B cell (primary cell): ENCODE results near the gene BRSK2. TPM values are rescaled to one million over a fixed set of nuclear protein-coding genes. Genes with fewer than 3 reads are reported as not detected.
"Not testable (repeated sequence)": the region's sequence is repeated elsewhere in the genome, so short reads cannot be mapped to it uniquely, and the experiment has no call there.

ENCODE experiments used
- ATAC-seq: fragments of 200-7000 bp; cut with Tn5 transposase; one replicate; pipeline ENCODE4 v1.10.0; 2021; ENCODE audit warnings: low read depth, mild to moderate bottlenecking, moderate number of reproducible peaks, moderate library complexity
- CTCF ChIA-PET: fragments of 350-600 bp; sonication (Branson Sonifier 250); formaldehyde crosslinking; loops from one replicate; lab custom pipeline; 2021; ENCODE audit warnings: antibody characterized with exemption, inconsistent platforms; lab: Charles Lee
- POLR2A ChIA-PET: fragments of 350-600 bp; sonication (Branson Sonifier 250); formaldehyde crosslinking; loops from one replicate; lab custom pipeline; 2021; ENCODE audit warnings: antibody characterized with exemption; lab: Charles Lee
- DNase-seq: peaks from one replicate; pipeline ENCODE4 v3.0.0; 2013
- H2AFZ ChIP-seq: 2 replicates; pipeline ENCODE4 v1.6.1; 2012; ENCODE audit warnings: mild to moderate bottlenecking, low read depth, low read length; ENCODE audit not compliant: insufficient read depth, poor library complexity, severe bottlenecking
- H3K27ac ChIP-seq, 2 donors: 1 replicate in 1 of 2; 2 replicates in 1 of 2; pipeline ENCODE4 v1.5.1; 2012 to 2013; ENCODE audit warnings: low read length in 2 of 2, mild to moderate bottlenecking in 2 of 2, moderate library complexity in 1 of 2
- H3K27me3 ChIP-seq, 4 experiments: fragments of 200-600 bp in 1 of 4; sonication (generic) in 1 of 4; replicated peaks in 1 of 4; 1 replicate in 2 of 4; 2 replicates in 2 of 4; pipeline versions ENCODE4 v1.6.1 to v1.7.0; 2013 to 2016; ENCODE audit warnings: low read length in 3 of 4, mild to moderate bottlenecking in 2 of 4, mixed read lengths in 1 of 4, moderate library complexity in 1 of 4; ENCODE audit not compliant: insufficient read depth in 4 of 4, control insufficient read depth in 3 of 4; ENCODE audit errors: control extremely low read depth in 1 of 4
- H3K36me3 ChIP-seq, 2 experiments: replicated peaks in 1 of 2; 1 replicate in 1 of 2; 2 replicates in 1 of 2; pipeline versions ENCODE4 v1.6.1 to v1.7.1; 2013; ENCODE audit warnings: low read length in 1 of 2; ENCODE audit not compliant: insufficient read depth in 2 of 2, control insufficient read depth in 1 of 2; ENCODE audit errors: control extremely low read depth in 1 of 2, extremely low read depth in 1 of 2
- H3K4me1 ChIP-seq, 2 donors: fragments of 200-600 bp in 1 of 2; sonication (generic) in 1 of 2; 1 replicate in 1 of 2; 2 replicates in 1 of 2; pipeline versions ENCODE4 v1.5.1 to v1.6.1; 2013 to 2017; ENCODE audit warnings: low read length in 2 of 2; ENCODE audit not compliant: control insufficient read depth in 2 of 2, insufficient read depth in 2 of 2
- H3K4me2 ChIP-seq: replicated peaks from 2 replicates; pipeline ENCODE3; 2012; ENCODE audit warnings: mild to moderate bottlenecking, low read depth, low read length; ENCODE audit not compliant: poor library complexity, severe bottlenecking
- H3K4me3 ChIP-seq, 5 experiments: fragments of 200-600 bp in 1 of 5; sonication (generic) in 1 of 5; 1 replicate in 3 of 5; 2 replicates in 2 of 5; pipeline versions ENCODE4 v1.5.1 to v1.7.0; 2011 to 2016; ENCODE audit warnings: low read length in 4 of 5, mild to moderate bottlenecking in 4 of 5, low read depth in 2 of 5, control low read depth in 1 of 5, moderate library complexity in 1 of 5; ENCODE audit not compliant: insufficient read depth in 1 of 5; ENCODE audit errors: control extremely low read depth in 1 of 5, extremely low read depth in 1 of 5
- H3K79me2 ChIP-seq: fragments of 200-600 bp; sonication (generic); one replicate; pipeline ENCODE4 v1.6.0; 2016; ENCODE audit warnings: low read length; ENCODE audit not compliant: control insufficient read depth, insufficient read depth
- H3K9ac ChIP-seq: fragments of 200-600 bp; sonication (generic); 2 replicates; pipeline ENCODE4 v1.6.1; 2017; ENCODE audit warnings: mild to moderate bottlenecking, low read length, moderate library complexity
- H3K9me3 ChIP-seq, 3 donors: one replicate each; pipeline versions ENCODE4 v1.6.1 to v1.7.1; 2013; ENCODE audit warnings: low read length in 2 of 3; ENCODE audit not compliant: control insufficient read depth in 2 of 3, insufficient read depth in 1 of 3; ENCODE audit errors: control extremely low read depth in 1 of 3
- H4K20me1 ChIP-seq: 2 replicates; pipeline ENCODE4 v1.6.0; 2012; ENCODE audit warnings: mild to moderate bottlenecking, low read length; ENCODE audit not compliant: insufficient read depth, control insufficient read depth, poor library complexity, severe bottlenecking
- H3K27ac Mint-ChIP-seq: one replicate; pipeline ENCODE4 v1.8.0; 2021; ENCODE audit warnings: mixed read lengths
- H3K27me3 Mint-ChIP-seq: one replicate; pipeline ENCODE4 v1.8.0; 2021; ENCODE audit warnings: mixed read lengths
- H3K4me1 Mint-ChIP-seq: one replicate; pipeline ENCODE4 v1.8.0; 2021; ENCODE audit warnings: mixed read lengths
- H3K4me3 Mint-ChIP-seq: one replicate; pipeline ENCODE4 v1.8.0; 2021; ENCODE audit warnings: mixed read lengths
- H3K9me3 Mint-ChIP-seq: one replicate; pipeline ENCODE4 v1.8.0; 2022; ENCODE audit warnings: mixed read lengths; ENCODE audit not compliant: insufficient read depth
- EZH2 ChIP-seq: IDR thresholded peaks from 2 replicates; pipeline ENCODE4 v1.6.1; 2012; ENCODE audit warnings: borderline replicate concordance, low read depth, mild to moderate bottlenecking, moderate library complexity, low read length; ENCODE audit not compliant: insufficient read depth, poor library complexity, severe bottlenecking
- WGBS: methylation state at CpG from one replicate; pipeline ENCODE4 v1.1.5; 2013; ENCODE audit warnings: missing lambda C conversion rate; ENCODE audit not compliant: insufficient coverage; 5-methylcytosine and 5-hydroxymethylcytosine counted together
- intact Hi-C: fragments of 100-400 bp; cut with micrococcal nuclease; formaldehyde crosslinking; loops from one replicate; pipeline ENCODE4 v1.10.0; 2022
- polyA plus RNA-seq: library from polyadenylated mRNA; depleted of rRNA; stranded (reverse); fragments of >200 nt; gene quantifications from 2 replicates; pipeline ENCODE4 v1.2.3, GENCODE V29; 2012
- total RNA-seq, 2 donors: library from RNA; stranded (reverse); fragments of 120-200 nt in 1 of 2; gene quantifications; 1 replicate in 1 of 2; 2 replicates in 1 of 2; pipeline versions ENCODE4 v1.2.3 to v1.2.4, GENCODE V29; 2013 to 2022
- TF ChIP-seq, protein P1 (sequence below): fragments of 200-600 bp; IDR thresholded peaks from one replicate; pipeline ENCODE4 v1.8.0; 2022; ENCODE audit warnings: antibody characterized with exemption, mild to moderate bottlenecking

The BRSK2 gene
- total and polyA plus RNA-seq, 2 donors (not counting 1 experiment from before 2014, with no cell fraction given): 0.51 to 0.79 TPM

GRCh38 chr11:1508986-1509385 lies 119.3 kb downstream of the BRSK2 start:
- Mint-ChIP-seq H3K4me1 (peaks cover 47% of the 10 kb centered on the region), H3K27me3 (no peaks in the 10 kb centered on the region), H3K4me3 (no peak overlapping the region), H3K9me3 (no peaks in the 10 kb centered on the region), H3K27ac (no peak overlapping the region)
- Histone ChIP-seq H3K4me2 (no peak overlapping the region), H3K27ac (no peak overlapping the region), H3K4me3 (no peak overlapping the region), H3K79me2 (peaks cover 96% of the 10 kb centered on the region), H3K9me3 (no peaks in the 10 kb centered on the region), H3K9ac (no peak overlapping the region), H4K20me1 (peaks cover 97% of the 10 kb centered on the region), H2AFZ (no peak overlapping the region), H3K27me3 (no peaks in the 10 kb centered on the region), H3K36me3 (peaks cover 0 to 4% of the 10 kb centered on the region in 2 experiments), H3K4me1 (peaks cover 0 to 28% of the 10 kb centered on the region in 2 donors)
- DNase-seq (no peak), ATAC-seq (no peak)
- ChIA-PET CTCF (no interaction called here), POLR2A (no interaction called here)
- 84% methylated on average over 10 of the region's 10 CpGs for WGBS
- intact Hi-C loops: no loop called here
- TF ChIP-seq, protein P1, sequence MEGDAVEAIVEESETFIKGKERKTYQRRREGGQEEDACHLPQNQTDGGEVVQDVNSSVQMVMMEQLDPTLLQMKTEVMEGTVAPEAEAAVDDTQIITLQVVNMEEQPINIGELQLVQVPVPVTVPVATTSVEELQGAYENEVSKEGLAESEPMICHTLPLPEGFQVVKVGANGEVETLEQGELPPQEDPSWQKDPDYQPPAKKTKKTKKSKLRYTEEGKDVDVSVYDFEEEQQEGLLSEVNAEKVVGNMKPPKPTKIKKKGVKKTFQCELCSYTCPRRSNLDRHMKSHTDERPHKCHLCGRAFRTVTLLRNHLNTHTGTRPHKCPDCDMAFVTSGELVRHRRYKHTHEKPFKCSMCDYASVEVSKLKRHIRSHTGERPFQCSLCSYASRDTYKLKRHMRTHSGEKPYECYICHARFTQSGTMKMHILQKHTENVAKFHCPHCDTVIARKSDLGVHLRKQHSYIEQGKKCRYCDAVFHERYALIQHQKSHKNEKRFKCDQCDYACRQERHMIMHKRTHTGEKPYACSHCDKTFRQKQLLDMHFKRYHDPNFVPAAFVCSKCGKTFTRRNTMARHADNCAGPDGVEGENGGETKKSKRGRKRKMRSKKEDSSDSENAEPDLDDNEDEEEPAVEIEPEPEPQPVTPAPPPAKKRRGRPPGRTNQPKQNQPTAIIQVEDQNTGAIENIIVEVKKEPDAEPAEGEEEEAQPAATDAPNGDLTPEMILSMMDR: no peak

DNA sequence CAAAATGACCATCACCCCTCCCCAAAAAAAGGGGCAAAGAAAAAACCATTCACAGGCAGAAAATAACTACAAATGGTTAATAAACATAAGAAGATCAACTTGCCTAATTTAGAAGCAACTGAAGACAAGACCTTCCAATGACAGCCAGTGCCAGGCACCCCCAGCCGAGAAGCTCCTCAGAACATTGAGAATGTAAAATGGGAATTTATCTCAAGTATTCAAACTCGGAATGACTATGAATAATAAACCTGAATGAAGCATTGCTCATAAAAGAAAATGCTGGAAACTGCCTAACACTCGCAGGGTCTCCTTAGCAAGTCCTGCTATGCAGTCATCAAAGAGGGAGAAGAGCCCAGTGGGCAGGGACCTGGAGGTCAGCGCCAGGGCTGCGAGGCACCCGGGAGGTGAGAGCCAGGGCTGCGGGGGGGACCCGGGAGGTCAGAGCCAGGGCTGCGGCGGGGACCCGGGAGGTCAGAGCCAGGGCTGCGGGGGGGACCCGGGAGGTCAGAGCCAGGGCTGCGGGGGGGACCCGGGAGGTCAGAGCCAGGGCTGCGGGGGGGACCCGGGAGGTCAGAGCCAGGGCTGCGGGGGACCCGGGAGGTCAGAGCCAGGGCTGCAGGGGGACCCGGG lies 120.0 kb downstream of the BRSK2 start:
- no peak for TF ChIP-seq EZH2
- TF ChIP-seq, protein P1: no peak
- POLR2A ChIA-PET: no interaction called here

DNA sequence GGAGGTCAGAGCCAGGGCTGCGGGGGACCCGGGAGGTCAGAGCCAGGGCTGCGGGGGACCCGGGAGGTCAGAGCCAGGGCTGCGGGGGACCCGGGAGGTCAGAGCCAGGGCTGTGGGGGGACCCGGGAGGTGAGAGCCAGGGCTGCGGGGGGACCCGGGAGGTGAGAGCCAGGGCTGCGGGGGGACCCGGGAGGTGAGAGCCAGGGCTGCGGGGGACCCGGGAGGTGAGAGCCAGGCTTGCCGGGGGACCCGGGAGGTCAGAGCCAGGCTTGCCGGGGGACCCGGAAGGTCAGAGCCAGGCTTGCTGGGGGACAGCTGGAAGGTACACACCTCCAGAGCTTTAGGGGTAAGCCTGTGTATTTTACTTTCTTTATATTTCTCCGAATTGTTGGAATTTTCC lies 120.6 kb downstream of the BRSK2 start:
- H3K27me3 ChIP-seq, H3K36me3 ChIP-seq, H3K9me3 Mint-ChIP-seq, H3K9ac ChIP-seq, CTCF ChIA-PET, H3K4me3 ChIP-seq, H3K4me3 Mint-ChIP-seq, POLR2A ChIA-PET, H3K27me3 Mint-ChIP-seq, H3K27ac Mint-ChIP-seq, ATAC-seq, H3K27ac ChIP-seq, H3K4me2 ChIP-seq, H3K9me3 ChIP-seq, H2AFZ ChIP-seq, DNase-seq: not testable (repeated sequence)
- H4K20me1 ChIP-seq: peaks cover 97% of the 10 kb centered on the region
- peaks cover 96% of the 10 kb centered on the region for H3K79me2 ChIP-seq
- 95% methylated on average over 7 of the region's 18 CpGs for WGBS
- H3K4me1 ChIP-seq: peaks cover 2 to 33% of the 10 kb centered on the region in 2 donors
- intact Hi-C loops: loop anchor here (10.0 kb wide), 1 partner anchor 216 kb away; no protein-coding TSS in a partner anchor
- H3K4me1 Mint-ChIP-seq: peaks cover 54% of the 10 kb centered on the region

More for the DNA sequence above, 120.0 kb downstream of the BRSK2 start:
- H3K27me3 ChIP-seq: no peaks in the 10 kb centered on the region
- Mint-ChIP-seq H3K4me1 (peaks cover 50% of the 10 kb centered on the region), H3K27me3 (no peaks in the 10 kb centered on the region), H3K4me3 (no peak overlapping the region), H3K27ac (no peak overlapping the region), H3K9me3 (no peaks in the 10 kb centered on the region)
- WGBS: 98% methylated on average over 9 of the region's 20 CpGs
- no peak overlapping the region for H2AFZ ChIP-seq
- no peak overlapping the region for H3K4me2 ChIP-seq
- H3K27ac ChIP-seq: no peak overlapping the region
- peaks cover 97% of the 10 kb centered on the region for H4K20me1 ChIP-seq
- H3K79me2 ChIP-seq: peaks cover 96% of the 10 kb centered on the region
- ATAC-seq (no peak), DNase-seq (no peak)
- CTCF ChIA-PET: no interaction called here
- intact Hi-C loops: loop anchor here (10.0 kb wide), 1 partner anchor 215 kb away; no protein-coding TSS in a partner anchor
- H3K4me3 ChIP-seq: no peak overlapping the region
- H3K9ac ChIP-seq: no peak overlapping the region
- no peaks in the 10 kb centered on the region for H3K9me3 ChIP-seq
- peaks cover 0 to 28% of the 10 kb centered on the region in 2 donors for H3K4me1 ChIP-seq
- peaks cover 0 to 4% of the 10 kb centered on the region in 2 experiments for H3K36me3 ChIP-seq
